ENCODE measurements around the gene ZNF768.
"Not testable (repeated sequence)": the region's sequence is repeated elsewhere in the genome, so short reads cannot be mapped to it uniquely, and the experiment has no call there.

ZNF768 gene

DNA sequence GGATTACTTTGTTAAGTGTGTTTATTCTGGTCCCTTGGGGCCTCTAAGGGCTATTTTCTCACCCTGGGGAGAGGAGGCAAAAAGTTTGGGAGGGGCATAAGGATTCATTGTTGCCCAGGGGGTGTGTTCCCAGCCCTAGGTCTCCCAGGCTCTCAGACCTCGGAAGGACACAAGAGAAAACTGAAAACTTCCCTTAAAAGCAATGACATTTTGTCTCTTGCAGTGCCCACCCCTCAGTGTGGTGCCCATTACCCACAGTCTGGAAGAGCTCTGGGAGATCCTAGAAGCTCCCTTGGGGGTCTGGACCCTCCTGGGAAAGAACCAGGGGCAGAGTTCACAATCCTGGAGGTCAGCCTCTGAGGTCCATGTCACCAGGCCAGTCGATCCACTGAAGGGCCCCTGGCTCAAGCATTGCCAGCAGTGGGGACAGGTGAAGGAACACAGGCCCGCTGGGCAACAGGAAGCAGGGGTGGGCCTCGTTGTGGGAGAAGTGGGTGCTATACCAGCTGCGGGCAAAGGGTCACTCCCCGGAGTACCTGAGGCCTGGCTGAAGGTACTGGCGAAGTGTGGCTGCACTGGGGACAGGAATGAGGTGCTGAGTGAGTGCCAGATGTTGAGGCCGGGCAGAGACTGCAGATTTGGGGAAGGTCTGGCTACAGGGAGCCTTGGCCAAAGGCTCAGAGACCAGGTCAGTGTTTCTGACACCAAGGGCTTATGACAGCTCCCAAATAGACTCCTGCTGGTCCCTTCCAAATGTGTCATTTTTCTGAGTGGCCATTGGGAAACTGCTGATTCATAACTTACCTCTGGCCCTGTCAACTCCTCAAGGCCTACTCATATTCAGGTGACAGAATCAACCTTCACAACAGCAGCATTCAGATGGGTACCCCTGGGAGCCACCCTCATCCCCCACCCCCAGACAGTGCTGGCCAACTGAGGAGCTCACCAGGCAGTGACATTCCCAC, 12.9 kb upstream of the ZNF768 start:
- Histone ChIP-seq H3K9me3 (ENCODE audit: control insufficient read depth, insufficient read depth, low read length) (no peaks in the 10 kb centered on the region), H3K9ac (ENCODE audit: low read depth, low read length) (no peak overlapping the region), H3K36me3 (ENCODE audit: control insufficient read depth, insufficient read depth, low read length) (no peaks in the 10 kb centered on the region), H3K4me1 (ENCODE audit: control insufficient read depth, insufficient read depth, low read length) (peaks cover 35% of the 10 kb centered on the region), H3K27ac (ENCODE audit: low read depth, low read length) (no peak overlapping the region), H3K27me3 (ENCODE audit: control insufficient read depth, insufficient read depth, low read length) (no peaks in the 10 kb centered on the region), H3K4me3 (ENCODE audit: low read depth, low read length) (no peak overlapping the region)

DNA sequence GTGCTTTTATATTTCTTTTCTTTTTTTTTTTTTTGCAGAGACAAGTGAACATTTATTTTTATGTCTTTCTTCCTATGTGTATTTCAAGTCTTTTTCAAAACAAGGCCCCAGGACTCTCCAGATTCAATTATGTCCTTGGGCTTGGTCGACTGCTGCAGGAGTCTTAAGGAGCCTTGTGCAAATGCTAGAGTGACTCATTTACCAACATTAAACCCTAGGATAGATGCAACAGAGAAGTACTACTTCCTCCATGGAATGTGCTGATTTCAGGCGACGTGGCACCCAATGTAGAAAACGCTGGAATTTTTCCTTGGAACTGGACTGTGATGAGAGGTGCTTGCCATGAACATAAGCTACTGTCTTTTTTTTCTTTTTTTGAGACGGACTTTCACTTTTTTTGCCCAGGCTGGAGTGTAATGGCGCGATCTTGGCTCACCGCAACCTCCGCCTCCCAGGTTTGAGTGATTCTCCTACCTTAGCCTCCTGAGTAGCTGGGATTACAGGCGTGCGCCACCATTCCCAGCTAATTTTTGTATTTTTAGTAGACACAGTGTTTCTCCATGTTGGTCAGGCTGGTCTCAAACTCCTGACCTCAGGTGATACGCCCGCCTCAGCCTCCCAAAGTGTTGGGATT, 10.1 kb upstream of the ZNF768 start:
- H3K27me3 ChIP-seq (ENCODE audit: control insufficient read depth, insufficient read depth, low read length); H3K9ac ChIP-seq (ENCODE audit: low read depth, low read length); H3K27ac ChIP-seq (ENCODE audit: low read depth, low read length); H3K9me3 ChIP-seq (ENCODE audit: control insufficient read depth, insufficient read depth, low read length): not testable (repeated sequence)
- Histone ChIP-seq H3K4me3 (ENCODE audit: low read depth, low read length) (peak overlapping the region; percentile 72; the same call in 1 of the 2 replicates), H3K4me1 (ENCODE audit: control insufficient read depth, insufficient read depth, low read length) (peaks cover 12% of the 10 kb centered on the region), H3K36me3 (ENCODE audit: control insufficient read depth, insufficient read depth, low read length) (peaks cover 10% of the 10 kb centered on the region)

DNA sequence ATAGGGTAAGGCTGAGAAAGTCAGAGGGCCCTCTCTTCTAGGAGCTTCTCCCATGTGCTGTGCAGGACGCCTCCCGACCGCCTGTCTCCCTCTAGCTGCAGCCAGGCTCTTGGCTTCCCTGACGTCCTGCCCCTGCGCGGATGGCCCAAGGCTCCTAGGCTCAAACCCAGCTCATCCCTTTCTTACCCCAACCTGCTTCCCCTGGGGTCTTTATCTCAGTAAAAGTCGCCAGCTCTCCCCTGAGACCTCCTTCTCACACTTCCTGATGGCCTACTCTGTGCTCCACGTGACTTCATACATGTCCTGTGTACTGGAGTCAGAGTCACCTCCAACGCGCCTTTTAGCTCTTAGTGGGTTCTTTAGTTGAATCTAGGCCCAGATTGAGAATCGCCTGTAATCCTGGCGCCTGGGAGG, 9.4 kb upstream of the ZNF768 start:
- H3K4me3 ChIP-seq (ENCODE audit: low read depth, low read length) = peak overlapping the region; percentile 72
- peak overlapping the region; percentile 98 for H3K27ac ChIP-seq (ENCODE audit: low read depth, low read length)
- H3K36me3 ChIP-seq (ENCODE audit: control insufficient read depth, insufficient read depth, low read length) = peaks cover 17% of the 10 kb centered on the region
- no peaks in the 10 kb centered on the region for H3K9me3 ChIP-seq (ENCODE audit: control insufficient read depth, insufficient read depth, low read length)
- H3K9ac ChIP-seq (ENCODE audit: low read depth, low read length) = peak overlapping the region; percentile 95
- no peaks in the 10 kb centered on the region for H3K27me3 ChIP-seq (ENCODE audit: control insufficient read depth, insufficient read depth, low read length)
- H3K4me1 ChIP-seq (ENCODE audit: control insufficient read depth, insufficient read depth, low read length) = peaks cover 6% of the 10 kb centered on the region; the same call in 1 of the 2 replicates

DNA sequence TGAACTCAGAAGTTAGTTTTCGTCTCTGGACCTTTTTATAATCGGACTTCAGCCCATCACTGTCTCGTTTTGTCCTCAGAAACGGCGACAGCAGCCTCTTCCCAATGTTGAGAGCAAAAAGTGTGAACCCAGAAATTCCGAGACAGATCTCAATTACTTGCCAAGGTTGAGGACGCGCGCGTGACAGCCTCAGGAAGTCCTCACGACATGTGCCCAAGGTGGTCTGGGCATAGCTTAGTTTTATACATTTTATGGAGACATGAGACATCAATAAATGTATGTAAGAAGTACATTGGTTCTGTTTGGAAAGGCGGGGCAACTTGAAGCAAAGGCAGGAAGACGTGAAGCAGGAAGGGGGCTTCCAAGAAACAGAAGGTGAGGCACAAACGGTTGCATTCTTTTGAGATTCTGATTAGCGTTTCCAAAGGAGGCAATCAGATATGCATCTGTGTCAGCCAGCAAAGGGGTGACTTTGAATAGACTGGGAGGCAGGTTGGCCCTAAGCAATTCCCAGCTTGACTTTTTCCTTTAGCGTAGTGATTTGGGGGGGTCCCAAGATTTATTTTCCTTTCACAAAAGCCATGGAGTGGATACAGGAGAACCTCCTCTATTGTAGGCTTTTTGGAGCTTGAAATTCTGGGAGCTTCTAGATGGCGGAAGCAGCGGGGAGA, 8.9 kb upstream of the ZNF768 start:
- Histone ChIP-seq H3K9me3 (ENCODE audit: control insufficient read depth, insufficient read depth, low read length) (no peaks in the 10 kb centered on the region), H3K27ac (ENCODE audit: low read depth, low read length) (peak overlapping the region; percentile 98), H3K9ac (ENCODE audit: low read depth, low read length) (peak overlapping the region; percentile 95), H3K4me1 (ENCODE audit: control insufficient read depth, insufficient read depth, low read length) (peaks cover 6% of the 10 kb centered on the region; the same call in 1 of the 2 replicates), H3K36me3 (ENCODE audit: control insufficient read depth, insufficient read depth, low read length) (peaks cover 18% of the 10 kb centered on the region), H3K27me3 (ENCODE audit: control insufficient read depth, insufficient read depth, low read length) (no peaks in the 10 kb centered on the region), H3K4me3 (ENCODE audit: low read depth, low read length) (peak overlapping the region; percentile 72)

DNA sequence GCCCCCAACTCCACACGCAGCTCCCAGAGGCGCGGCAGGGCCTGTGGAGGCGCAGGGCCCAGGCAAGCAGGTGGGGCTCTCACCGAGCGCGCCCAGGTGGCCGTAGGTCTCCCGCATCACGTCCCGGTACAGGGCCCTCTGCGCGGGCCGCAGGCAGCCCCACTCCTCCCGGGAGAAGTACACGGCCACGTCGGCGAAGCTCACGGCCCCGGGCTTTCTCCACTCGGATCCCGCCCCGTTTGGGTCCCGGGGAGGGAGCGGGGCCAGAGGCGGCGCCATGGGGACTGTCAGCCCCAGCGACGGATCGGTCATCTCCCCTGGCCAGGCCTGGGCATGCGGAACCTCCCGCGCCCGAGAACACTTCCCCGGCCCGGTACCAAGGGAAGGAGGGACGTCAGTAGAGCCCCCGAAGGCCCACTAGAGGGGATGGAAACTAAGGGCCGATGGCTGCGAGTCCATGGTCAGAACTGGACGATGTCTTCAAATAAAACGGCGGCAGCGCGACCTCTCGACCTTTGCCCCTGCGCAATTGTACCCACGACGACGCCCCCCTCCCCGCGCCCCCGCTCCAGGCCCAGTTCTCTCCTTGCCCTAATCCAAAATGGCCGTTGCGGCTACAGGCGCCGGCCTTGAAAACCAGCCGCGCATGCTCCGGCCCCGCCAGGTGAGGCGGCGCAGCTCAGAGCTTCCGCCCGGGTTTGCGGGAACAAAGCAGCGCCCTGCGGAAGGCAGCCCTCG, 8.2 kb upstream of the ZNF768 start, which contains the start of gene ZNF747:
Gene ZNF747 (minus strand): TSS at position 491 of the 738 bp plus-strand sequence. CDS start 179 bp downstream, at position 312.
- Histone ChIP-seq H3K27me3 (ENCODE audit: control insufficient read depth, insufficient read depth, low read length) (no peaks in the 10 kb centered on the region), H3K27ac (ENCODE audit: low read depth, low read length) (peak within 1 kb of the TSS; percentile 98), H3K4me1 (ENCODE audit: control insufficient read depth, insufficient read depth, low read length) (peaks cover 6% of the 10 kb centered on the region; the same call in 1 of the 2 replicates), H3K9ac (ENCODE audit: low read depth, low read length) (peak within 1 kb of the TSS; percentile 95), H3K36me3 (ENCODE audit: control insufficient read depth, insufficient read depth, low read length) (peaks cover 18% of the 10 kb centered on the region), H3K4me3 (ENCODE audit: low read depth, low read length) (peak within 1 kb of the TSS; percentile 72), H3K9me3 (ENCODE audit: control insufficient read depth, insufficient read depth, low read length) (no peaks in the 10 kb centered on the region)

DNA sequence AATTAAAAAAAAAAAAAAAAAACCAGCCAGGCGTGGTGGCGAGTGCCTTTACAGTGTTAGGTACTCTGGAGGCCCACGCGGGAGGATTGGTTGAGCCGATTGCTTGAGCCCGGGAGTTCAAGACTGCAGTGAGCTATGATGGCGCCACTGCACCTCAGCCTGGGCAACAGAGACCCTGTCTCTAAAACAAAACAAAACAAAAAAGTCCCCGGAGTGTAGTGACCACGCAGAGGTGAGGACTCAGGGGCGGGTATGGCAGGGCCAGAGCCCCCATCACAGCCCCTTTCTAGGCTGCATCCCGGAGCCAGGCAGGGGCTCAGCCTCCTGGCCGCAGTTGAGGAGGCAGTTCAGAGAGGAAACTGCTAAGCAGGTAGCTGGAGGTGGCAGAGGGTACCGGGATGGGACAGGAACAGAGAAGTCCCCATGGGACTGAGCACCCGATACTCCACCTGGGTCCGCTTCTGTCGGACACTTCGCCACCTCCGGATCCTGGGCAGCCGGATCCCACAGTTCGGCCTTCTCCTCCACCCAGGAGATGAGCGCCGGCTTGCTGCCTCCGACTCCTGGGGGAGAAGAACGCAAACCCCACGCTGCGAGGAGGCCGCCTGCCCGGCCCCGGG, 7.5 kb upstream of the ZNF768 start:
- Histone ChIP-seq H3K9me3 (ENCODE audit: control insufficient read depth, insufficient read depth, low read length) (no peaks in the 10 kb centered on the region), H3K9ac (ENCODE audit: low read depth, low read length) (peak overlapping the region; percentile 95), H3K27ac (ENCODE audit: low read depth, low read length) (peak overlapping the region; percentile 98), H3K27me3 (ENCODE audit: control insufficient read depth, insufficient read depth, low read length) (no peaks in the 10 kb centered on the region), H3K4me3 (ENCODE audit: low read depth, low read length) (peak overlapping the region; percentile 72), H3K36me3 (ENCODE audit: control insufficient read depth, insufficient read depth, low read length) (peaks cover 18% of the 10 kb centered on the region), H3K4me1 (ENCODE audit: control insufficient read depth, insufficient read depth, low read length) (peaks cover 6% of the 10 kb centered on the region; the same call in 1 of the 2 replicates)

DNA sequence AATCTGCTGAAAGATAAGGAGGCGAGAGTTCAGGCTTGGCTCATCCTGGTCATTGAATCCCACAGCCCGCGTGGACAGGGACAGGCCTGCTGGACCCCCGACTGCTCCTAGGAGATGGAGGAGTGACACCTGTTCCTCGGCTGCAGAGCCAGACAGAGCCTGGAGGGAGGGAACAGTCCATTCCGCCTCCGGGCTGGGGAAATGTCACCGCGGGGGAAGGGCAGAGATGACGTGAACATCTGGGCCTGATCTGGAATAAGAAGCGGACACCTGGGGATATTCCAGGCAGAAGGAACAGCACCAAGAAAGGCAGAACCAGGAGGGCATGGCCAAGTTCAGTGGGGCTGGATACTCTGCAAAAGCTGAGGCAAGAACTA, 6.8 kb upstream of the ZNF768 start:
- H3K27ac ChIP-seq (ENCODE audit: low read depth, low read length) = no peak overlapping the region
- H3K4me3 ChIP-seq (ENCODE audit: low read depth, low read length) = peak overlapping the region; percentile 72; the same call in 1 of the 2 replicates
- H3K27me3 ChIP-seq (ENCODE audit: control insufficient read depth, insufficient read depth, low read length) = no peaks in the 10 kb centered on the region
- H3K4me1 ChIP-seq (ENCODE audit: control insufficient read depth, insufficient read depth, low read length) = peaks cover 6% of the 10 kb centered on the region; the same call in 1 of the 2 replicates
- no peak overlapping the region for H3K9ac ChIP-seq (ENCODE audit: low read depth, low read length)
- H3K36me3 ChIP-seq (ENCODE audit: control insufficient read depth, insufficient read depth, low read length) = peaks cover 18% of the 10 kb centered on the region
- no peaks in the 10 kb centered on the region for H3K9me3 ChIP-seq (ENCODE audit: control insufficient read depth, insufficient read depth, low read length)

DNA sequence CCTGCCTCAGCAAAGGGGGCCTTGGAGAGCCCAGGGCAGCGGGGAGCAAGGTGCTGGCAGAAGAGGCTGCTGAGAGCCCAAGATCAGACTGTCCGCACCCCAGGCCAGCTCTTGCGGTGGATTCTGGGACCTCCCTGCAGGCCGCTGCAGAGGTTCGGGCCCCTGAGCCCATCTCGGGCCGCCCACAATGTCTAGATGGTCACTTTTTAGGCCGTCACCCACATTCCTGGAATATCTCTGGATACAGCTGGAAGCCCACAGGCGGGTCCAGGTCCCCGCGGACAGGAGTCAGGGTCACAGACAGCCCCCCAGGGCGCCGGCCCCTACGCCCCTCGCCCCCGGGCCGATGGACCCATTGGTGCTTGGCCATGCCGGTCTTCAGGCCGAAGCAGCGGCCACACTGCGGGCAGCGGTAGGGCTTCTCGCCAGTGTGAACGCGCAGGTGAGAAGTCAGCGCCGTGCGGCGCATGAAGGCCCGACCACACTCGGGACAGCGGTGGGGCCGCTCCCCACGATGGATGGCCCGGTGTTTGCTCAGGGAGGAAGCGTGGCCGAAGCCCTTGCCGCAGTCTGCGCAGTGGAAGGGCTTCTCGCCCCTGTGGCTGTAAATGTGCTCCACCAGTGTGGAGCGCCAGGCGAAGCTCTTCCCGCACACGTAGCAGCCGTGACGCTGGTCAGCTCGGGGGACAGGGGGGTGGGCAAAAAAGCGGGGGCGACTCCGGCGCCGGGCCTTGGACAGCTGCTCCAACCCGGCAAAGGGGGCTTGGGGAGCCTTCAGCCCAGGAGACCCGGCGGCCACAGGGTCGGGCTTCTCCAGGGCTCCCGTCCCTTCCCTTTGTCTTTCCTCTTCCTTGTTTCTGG, 6.1 kb upstream of the ZNF768 start:
- Histone ChIP-seq H3K27me3 (ENCODE audit: control insufficient read depth, insufficient read depth, low read length) (no peaks in the 10 kb centered on the region), H3K4me1 (ENCODE audit: control insufficient read depth, insufficient read depth, low read length) (peaks cover 12% of the 10 kb centered on the region), H3K4me3 (ENCODE audit: low read depth, low read length) (no peak overlapping the region), H3K36me3 (ENCODE audit: control insufficient read depth, insufficient read depth, low read length) (peaks cover 18% of the 10 kb centered on the region), H3K27ac (ENCODE audit: low read depth, low read length) (no peak overlapping the region), H3K9ac (ENCODE audit: low read depth, low read length) (no peak overlapping the region), H3K9me3 (ENCODE audit: control insufficient read depth, insufficient read depth, low read length) (no peaks in the 10 kb centered on the region)

DNA sequence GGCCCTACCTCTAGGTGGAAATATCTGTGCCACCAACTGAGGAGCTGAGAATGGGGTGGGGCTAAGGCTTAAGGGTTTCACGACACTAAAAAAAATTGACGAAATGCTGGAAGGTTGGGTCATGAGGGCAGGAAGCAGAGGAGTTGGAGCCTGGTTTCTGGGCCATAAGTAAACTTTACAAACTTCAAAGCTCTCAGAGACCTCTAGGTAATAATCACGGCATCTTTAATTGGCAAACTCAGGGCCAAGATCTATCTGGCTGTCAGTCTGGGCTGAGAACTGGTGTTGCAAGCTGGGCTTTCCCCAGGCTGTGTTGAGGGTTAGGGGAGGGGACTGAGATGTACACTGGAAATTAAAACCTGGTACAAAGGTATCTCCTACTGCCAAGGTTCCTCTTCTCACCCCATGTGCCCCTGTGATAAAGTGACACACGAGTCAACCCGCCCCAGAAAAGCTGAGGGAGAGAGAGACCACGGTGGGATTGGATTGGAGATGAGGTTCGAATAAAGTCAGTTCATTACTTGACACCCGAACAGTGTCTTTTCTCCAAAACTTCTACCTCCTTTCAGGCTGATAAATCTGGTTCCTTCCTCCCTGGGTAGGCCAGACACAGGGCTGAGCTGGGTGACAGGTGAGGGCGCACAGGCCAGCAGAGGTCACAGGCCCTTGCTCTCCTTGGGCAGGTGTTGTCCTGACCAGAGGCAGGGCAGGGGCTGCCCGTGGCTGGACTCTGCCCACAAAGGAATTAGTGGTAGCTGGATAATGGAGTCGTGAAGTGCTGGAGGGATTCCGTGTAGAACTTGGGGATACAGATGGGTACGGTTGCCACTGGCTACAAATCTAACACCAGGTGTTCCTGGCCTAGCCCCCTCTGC, 4.0 kb upstream of the ZNF768 start:
- Histone ChIP-seq H3K9ac (ENCODE audit: low read depth, low read length) (no peak overlapping the region), H3K4me3 (ENCODE audit: low read depth, low read length) (no peak overlapping the region), H3K36me3 (ENCODE audit: control insufficient read depth, insufficient read depth, low read length) (peaks cover 18% of the 10 kb centered on the region), H3K27me3 (ENCODE audit: control insufficient read depth, insufficient read depth, low read length) (no peaks in the 10 kb centered on the region), H3K4me1 (ENCODE audit: control insufficient read depth, insufficient read depth, low read length) (peaks cover 7% of the 10 kb centered on the region), H3K27ac (ENCODE audit: low read depth, low read length) (no peak overlapping the region), H3K9me3 (ENCODE audit: control insufficient read depth, insufficient read depth, low read length) (no peaks in the 10 kb centered on the region)

Data from HUES48 (cell line).